HCT116 (cell line): ENCODE results near the gene SVIL.

ENCODE experiments used
- CEBPB ChIP-seq: IDR thresholded peaks from 2 replicates; pipeline ENCODE4 v1.6.1; 2012; ENCODE audit warnings: low read depth
- CTCF ChIP-seq, 3 experiments: fragments of 200-600 bp in 1 of 3; sonication (generic) in 1 of 3; IDR thresholded peaks in 2 of 3; conservative IDR thresholded peaks in 1 of 3; 2 replicates each; pipeline ENCODE4 v1.5.1; 2012 to 2017; ENCODE audit warnings: low read depth in 2 of 3, low read length in 2 of 3, antibody characterized with exemption in 1 of 3, borderline replicate concordance in 1 of 3, control low read depth in 1 of 3, mild to moderate bottlenecking in 1 of 3, mixed read lengths in 1 of 3, mixed run types in 1 of 3, moderate library complexity in 1 of 3; ENCODE audit not compliant: insufficient read depth in 1 of 3
- EZH2 ChIP-seq: fragments of 200-600 bp; sonication (generic); IDR thresholded peaks from 2 replicates; pipeline ENCODE4 v1.6.1; 2017; ENCODE audit warnings: antibody characterized with exemption, mixed run types
- EZH2phosphoT487 ChIP-seq: fragments of 200-600 bp; IDR thresholded peaks from 2 replicates; pipeline ENCODE4 v1.6.1; 2018; ENCODE audit warnings: antibody characterized with exemption, borderline replicate concordance
- POLR2AphosphoS5 ChIP-seq: IDR thresholded peaks from 2 replicates; pipeline ENCODE4 v1.6.1; 2011; ENCODE audit warnings: mild to moderate bottlenecking, low read depth, low read length, moderate library complexity
- SP1 ChIP-seq: IDR thresholded peaks from 2 replicates; pipeline ENCODE4 v1.6.1; 2012; ENCODE audit warnings: low read depth
- SRF ChIP-seq: IDR thresholded peaks from 2 replicates; pipeline ENCODE4 v1.6.1; 2012; ENCODE audit warnings: low read depth
- YY1 ChIP-seq: IDR thresholded peaks from 2 replicates; pipeline ENCODE4 v1.6.1; 2011; ENCODE audit warnings: low read length, low read depth, moderate library complexity, mild to moderate bottlenecking; ENCODE audit not compliant: insufficient replicate concordance; ENCODE audit errors: extremely low read depth
- ZFX ChIP-seq: fragments of 450-650 bp; IDR thresholded peaks from 2 replicates; pipeline ENCODE4 v1.6.1; 2017
- ZNF274 ChIP-seq: fragments of 200-500 bp; sonication (Bioruptor generic); IDR thresholded peaks from 2 replicates; pipeline ENCODE4 v1.6.1; 2014; ENCODE audit warnings: mild to moderate bottlenecking, low read depth, low read length, inconsistent platforms

- TF ChIP-seq YY1 (no peak), ZNF274 (no peak), CEBPB (no peak), CTCF (IDR thresholded peaks at IDR 0.05 in 2 of 3, conservative IDR thresholded peaks at IDR 0.05 in 1 of 3; ENCODE audit: borderline replicate concordance in 1 of 3, insufficient read depth in 1 of 3, low read depth in 2 of 3, low read length in 2 of 3) (no peak), SRF (no peak), EZH2phosphoT487 (no peak), POLR2AphosphoS5 (no peak), ZFX (no peak), EZH2 (no peak), SP1 (no peak)
Observed at GRCh38 chr10:29649561-29650551, 15.1 kb upstream of the SVIL start.
